Endothelial cell of umbilical vein (primary cell): ENCODE data around the gene ELMO1. TPM values are rescaled to one million over a fixed set of nuclear protein-coding genes. Genes with fewer than 3 reads are reported as not detected.

Experiments
- BruUV-seq: library from RNA; stranded (reverse); fragments of 400-500 nt; replicated peaks from 2 replicates; lab custom pipeline; 2021; lab: Mats Ljungman, UMichigan
- CTCF ChIA-PET: fragments of 300-600, 350-600 bp; sonication (Branson Sonifier 250); formaldehyde crosslinking; loops from one replicate; lab custom pipeline; 2021; ENCODE audit warnings: antibody characterized with exemption, inconsistent platforms; lab: Charles Lee
- POLR2A ChIA-PET: fragments of 300-600, 350-600 bp; sonication (Branson Sonifier 250); formaldehyde crosslinking; loops from one replicate; lab custom pipeline; 2021; ENCODE audit warnings: antibody characterized with exemption, inconsistent platforms; lab: Charles Lee
- DNase-seq: peaks from one replicate; pipeline ENCODE4 v3.0.0-alpha.2; 2011; ENCODE audit warnings: low read depth, low spot score
- FAIRE-seq: peaks from 2 replicates; lab custom pipeline; 2011; peaks lifted over from hg19 to GRCh38; lab: Jason Lieb, UNC
- H2AFZ ChIP-seq: 2 replicates; pipeline ENCODE4 v1.6.0; 2012; ENCODE audit warnings: low read depth, low read length, control low read depth, inconsistent platforms
- H3K27ac ChIP-seq: 2 replicates; pipeline ENCODE4 v1.5.1; 2011; ENCODE audit warnings: low read depth, mild to moderate bottlenecking, control low read depth, low read length, moderate library complexity; ENCODE audit not compliant: insufficient read depth
- H3K27me3 ChIP-seq, 2 experiments: 2 replicates each; pipeline versions ENCODE4 v1.6.0 to v1.6.1; 2011; ENCODE audit warnings: low read length in 2 of 2, mixed read lengths in 1 of 2; ENCODE audit not compliant: control insufficient read depth in 2 of 2, insufficient read depth in 2 of 2
- H3K36me3 ChIP-seq, 2 experiments: 2 replicates in 1 of 2; 3 replicates in 1 of 2; pipeline ENCODE4 v1.5.1; 2011; ENCODE audit warnings: low read length in 2 of 2, mild to moderate bottlenecking in 1 of 2, moderate library complexity in 1 of 2; ENCODE audit not compliant: control insufficient read depth in 2 of 2, insufficient read depth in 2 of 2; ENCODE audit errors: extremely low read depth in 1 of 2
- H3K4me1 ChIP-seq: 3 replicates; pipeline ENCODE4 v1.5.1; 2011; ENCODE audit warnings: mild to moderate bottlenecking, low read length; ENCODE audit not compliant: control insufficient read depth, insufficient read depth; ENCODE audit errors: extremely low read depth
- H3K4me2 ChIP-seq: 2 replicates; pipeline ENCODE4 v1.6.1; 2011; ENCODE audit warnings: low read length, control low read depth, mixed read lengths; ENCODE audit not compliant: insufficient read depth
- H3K4me3 ChIP-seq, 3 experiments: fragments of 200-600 bp in 1 of 3; sonication (generic), shearing (Covaris generic) in 1 of 3; replicated peaks in 1 of 3; 2 replicates each; pipeline ENCODE4 v1.5.1; 2011 to 2016; ENCODE audit warnings: control low read depth in 3 of 3, low read length in 3 of 3, mild to moderate bottlenecking in 2 of 3, inconsistent platforms in 1 of 3, low read depth in 1 of 3, moderate library complexity in 1 of 3; ENCODE audit not compliant: insufficient read depth in 1 of 3
- H3K79me2 ChIP-seq: 2 replicates; pipeline ENCODE4 v1.6.0; 2012; ENCODE audit warnings: low read length, inconsistent platforms; ENCODE audit not compliant: control insufficient read depth, insufficient read depth
- H3K9ac ChIP-seq: replicated peaks from 2 replicates; pipeline ENCODE3; 2011; ENCODE audit warnings: low read length, control low read depth; ENCODE audit not compliant: insufficient read depth; ENCODE audit errors: extremely low read depth
- H3K9me1 ChIP-seq: replicated peaks from 3 replicates; pipeline ENCODE4 v1.6.0; 2011; ENCODE audit warnings: mild to moderate bottlenecking, low read length; ENCODE audit not compliant: control insufficient read depth, insufficient read depth; ENCODE audit errors: extremely low read depth
- H3K9me3 ChIP-seq: replicated peaks from 2 replicates; pipeline ENCODE4 v1.5.1; 2012; ENCODE audit warnings: low read length, inconsistent platforms; ENCODE audit not compliant: control insufficient read depth, insufficient read depth
- H4K20me1 ChIP-seq: replicated peaks from 2 replicates; pipeline ENCODE3; 2011; ENCODE audit warnings: mild to moderate bottlenecking, low read length; ENCODE audit not compliant: control insufficient read depth, insufficient read depth; ENCODE audit errors: extremely low read depth
- EZH2 ChIP-seq: IDR thresholded peaks from 2 replicates; pipeline ENCODE4 v1.6.1; 2012; ENCODE audit warnings: borderline replicate concordance, low read depth, mild to moderate bottlenecking, moderate library complexity, low read length, inconsistent platforms; ENCODE audit not compliant: severe bottlenecking
- FOS ChIP-seq: IDR thresholded peaks from 2 replicates; pipeline ENCODE4 v1.6.1; 2011; ENCODE audit warnings: mild to moderate bottlenecking, low read length, moderate library complexity, borderline replicate concordance; ENCODE audit not compliant: insufficient read depth
- GATA2 ChIP-seq: IDR thresholded peaks from 2 replicates; pipeline ENCODE4 v1.7.0; 2011; ENCODE audit warnings: low read depth, mild to moderate bottlenecking, moderate library complexity, mixed read lengths, low read length; ENCODE audit not compliant: insufficient read length, insufficient read depth
- JUN ChIP-seq: IDR thresholded peaks from 2 replicates; pipeline ENCODE4 v1.6.1; 2011; ENCODE audit warnings: borderline replicate concordance, low read depth; ENCODE audit not compliant: insufficient read length, insufficient read depth
- MAX ChIP-seq: IDR thresholded peaks from 2 replicates; pipeline ENCODE4 v1.6.1; 2011; ENCODE audit not compliant: insufficient read depth, insufficient read length
- MYC ChIP-seq: IDR thresholded peaks from one replicate; pipeline ENCODE4 v1.6.1; 2011; ENCODE audit warnings: mild to moderate bottlenecking, low read depth, low read length
- POLR2A ChIP-seq: IDR thresholded peaks from 2 replicates; pipeline ENCODE4 v1.6.1; 2012; ENCODE audit warnings: low read depth, mild to moderate bottlenecking, control low read depth, low read length
- POLR2AphosphoS5 ChIP-seq: IDR thresholded peaks from 2 replicates; pipeline ENCODE4 v1.6.1; 2012; ENCODE audit warnings: low read depth, mild to moderate bottlenecking, control low read depth, low read length, moderate library complexity; ENCODE audit not compliant: insufficient read depth
- dilution Hi-C: fragments of 300-500 bp; cut with MboI; formaldehyde crosslinking; loops from one replicate; pipeline ENCODE4 v1.15.0; 2019; ENCODE audit warnings: low sequenced_read_pairs; ENCODE audit not compliant: extremely low pct_ligation_motif_present
- intact Hi-C: fragments of 100-400 bp; cut with micrococcal nuclease; formaldehyde crosslinking; loops from one replicate; pipeline ENCODE4 v1.10.0; 2022
- polyA plus RNA-seq, 4 experiments: library from polyadenylated mRNA; depleted of rRNA in 3 of 4; stranded (reverse) in 3 of 4; unstranded in 1 of 4; fragments of >200 nt; gene quantifications; 2 replicates each; pipeline versions ENCODE4 v1.2.1 to v1.2.3, GENCODE V29; 2011 to 2012; ENCODE audit warnings: missing spikeins in 1 of 4
- total RNA-seq: library from RNA; stranded (reverse); gene quantifications from 2 replicates; pipeline ENCODE4 v1.2.3, GENCODE V29; 2021
- TF ChIP-seq, protein P1 (sequence below), 2 donors: IDR thresholded peaks; 1 replicate in 1 of 2; 2 replicates in 1 of 2; pipeline ENCODE4 v1.5.1; 2011; ENCODE audit warnings: low read length in 2 of 2, mild to moderate bottlenecking in 2 of 2, moderate library complexity in 2 of 2, control low read depth in 1 of 2, inconsistent platforms in 1 of 2, low read depth in 1 of 2; ENCODE audit not compliant: insufficient read depth in 1 of 2; ENCODE audit errors: extremely low read depth in 1 of 2

The ELMO1 gene
- total and polyA plus RNA-seq, 2 donors (not counting 3 experiments of a cell fraction or from before 2014, with no cell fraction given), result 17.0 to 30.6 TPM

GRCh38 chr7:36863901-36864701 is 584.6 kb downstream of the ELMO1 start:
- dilution Hi-C loops (no loop called here), intact Hi-C loops (no loop called here)
- H4K20me1 ChIP-seq, result no peaks in the 10 kb centered on the region
- peak; percentile 33 for DNase-seq
- no peaks in the 10 kb centered on the region for H3K9me1 ChIP-seq
- H3K4me1 ChIP-seq, result no peaks in the 10 kb centered on the region
- H3K36me3 ChIP-seq, result peaks cover 0 to 2% of the 10 kb centered on the region in 2 experiments
- no peaks in the 10 kb centered on the region for H3K79me2 ChIP-seq
- no peaks in the 10 kb centered on the region for H3K9me3 ChIP-seq
- no peak overlapping the region for H2AFZ ChIP-seq
- TF ChIP-seq POLR2AphosphoS5 (no peak), JUN (no peak), MYC (no peak), FOS (peak; percentile 19), EZH2 (no peak), GATA2 (no peak)
- H3K9ac ChIP-seq, result no peak overlapping the region
- ChIA-PET CTCF (interaction anchor here (1.1 to 1.4 kb wide), 2 partner anchors 11 to 318 kb away, joined by 3 read pairs; no protein-coding TSS in a partner anchor), POLR2A (no interaction called here)
- no peaks in the 10 kb centered on the region for H3K27me3 ChIP-seq
- H3K27ac ChIP-seq, result no peak overlapping the region
- no peak for FAIRE-seq
- no TSS peak for BruUV-seq
- no peak overlapping the region for H3K4me3 ChIP-seq
- H3K4me2 ChIP-seq, result no peak overlapping the region

DNA sequence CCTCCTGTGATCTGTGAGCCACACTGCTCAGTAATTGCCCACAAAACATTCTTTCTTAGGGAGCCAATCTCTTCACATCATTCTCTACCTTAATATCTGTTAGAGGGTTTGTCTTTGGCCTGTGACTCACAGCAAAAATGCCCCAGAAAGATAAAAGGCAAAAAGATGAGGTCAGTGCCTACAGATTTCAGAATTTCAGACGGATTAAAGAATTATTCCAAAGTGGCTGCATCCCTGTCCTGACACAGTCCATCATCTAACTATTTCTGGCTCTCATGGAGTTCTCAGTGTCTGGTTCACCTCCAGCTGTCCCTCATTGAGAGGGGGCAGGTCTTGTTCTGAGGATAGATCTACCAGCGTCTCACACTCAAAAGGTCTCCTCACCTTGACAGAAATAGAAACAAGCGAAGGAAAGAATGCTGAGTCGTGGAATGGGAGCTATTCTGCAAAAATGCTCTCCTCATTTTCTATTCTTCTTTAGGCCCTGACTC is 585.8 kb downstream of the ELMO1 start:
- dilution Hi-C loops (no loop called here), intact Hi-C loops (no loop called here)
- CTCF ChIA-PET, result no interaction called here

More for the DNA sequence above, 585.8 kb downstream of the ELMO1 start:
- H3K4me1 ChIP-seq, result no peaks in the 10 kb centered on the region
- BruUV-seq, result no TSS peak
- H3K9me1 ChIP-seq, result no peaks in the 10 kb centered on the region
- no peaks in the 10 kb centered on the region for H3K27me3 ChIP-seq
- H3K79me2 ChIP-seq, result no peaks in the 10 kb centered on the region
- H3K4me3 ChIP-seq, result no peak overlapping the region
- H4K20me1 ChIP-seq, result no peaks in the 10 kb centered on the region
- no peak for DNase-seq
- POLR2A ChIA-PET, result no interaction called here
- H3K27ac ChIP-seq, result no peak overlapping the region
- H3K36me3 ChIP-seq, result no peaks in the 10 kb centered on the region
- TF ChIP-seq MYC (no peak), POLR2A (no peak), GATA2 (no peak), POLR2AphosphoS5 (no peak), FOS (no peak), MAX (no peak), EZH2 (no peak), JUN (no peak)
- TF ChIP-seq, protein P1, sequence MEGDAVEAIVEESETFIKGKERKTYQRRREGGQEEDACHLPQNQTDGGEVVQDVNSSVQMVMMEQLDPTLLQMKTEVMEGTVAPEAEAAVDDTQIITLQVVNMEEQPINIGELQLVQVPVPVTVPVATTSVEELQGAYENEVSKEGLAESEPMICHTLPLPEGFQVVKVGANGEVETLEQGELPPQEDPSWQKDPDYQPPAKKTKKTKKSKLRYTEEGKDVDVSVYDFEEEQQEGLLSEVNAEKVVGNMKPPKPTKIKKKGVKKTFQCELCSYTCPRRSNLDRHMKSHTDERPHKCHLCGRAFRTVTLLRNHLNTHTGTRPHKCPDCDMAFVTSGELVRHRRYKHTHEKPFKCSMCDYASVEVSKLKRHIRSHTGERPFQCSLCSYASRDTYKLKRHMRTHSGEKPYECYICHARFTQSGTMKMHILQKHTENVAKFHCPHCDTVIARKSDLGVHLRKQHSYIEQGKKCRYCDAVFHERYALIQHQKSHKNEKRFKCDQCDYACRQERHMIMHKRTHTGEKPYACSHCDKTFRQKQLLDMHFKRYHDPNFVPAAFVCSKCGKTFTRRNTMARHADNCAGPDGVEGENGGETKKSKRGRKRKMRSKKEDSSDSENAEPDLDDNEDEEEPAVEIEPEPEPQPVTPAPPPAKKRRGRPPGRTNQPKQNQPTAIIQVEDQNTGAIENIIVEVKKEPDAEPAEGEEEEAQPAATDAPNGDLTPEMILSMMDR (IDR thresholded peaks at IDR 0.05; ENCODE audit: extremely low read depth in 1 of 2, insufficient read depth in 1 of 2, low read depth in 1 of 2, low read length in 2 of 2), result no peak
- no peaks in the 10 kb centered on the region for H3K9me3 ChIP-seq
- no peak overlapping the region for H3K9ac ChIP-seq
- H3K4me2 ChIP-seq, result no peak overlapping the region
- FAIRE-seq, result no peak
- H2AFZ ChIP-seq, result no peak overlapping the region
